HepG2 (cell line): ENCODE results near the gene CAMKK1. TPM values are rescaled to one million over a fixed set of nuclear protein-coding genes. Genes with fewer than 3 reads are reported as not detected.

Experiments used
- ATF3 ChIP-seq: sonication (generic); formaldehyde crosslinking; IDR thresholded peaks from 2 replicates; pipeline ENCODE4 v1.4.0; 2020; ENCODE audit warnings: missing genetic modification reagents
- BCLAF1 ChIP-seq: fragments of 450-650 bp; IDR thresholded peaks from 2 replicates; pipeline ENCODE4 v1.6.1; 2017; ENCODE audit warnings: mild to moderate bottlenecking
- CBFB ChIP-seq: sonication (generic); formaldehyde crosslinking; IDR thresholded peaks from 2 replicates; pipeline ENCODE4 v1.4.0; 2020; ENCODE audit warnings: missing genetic modification reagents
- CBX2 ChIP-seq, 2 experiments: fragments of 200-600 bp in 1 of 2; sonication (generic); formaldehyde crosslinking in 1 of 2; IDR thresholded peaks; 2 replicates each; pipeline versions ENCODE4 v1.7.0 to v1.8.1; 2018 to 2022; ENCODE audit warnings: low read depth in 2 of 2, low read length in 1 of 2, mild to moderate bottlenecking in 1 of 2, missing genetic modification reagents in 1 of 2
- DBP ChIP-seq: sonication (generic); formaldehyde crosslinking; IDR thresholded peaks from 2 replicates; pipeline ENCODE4 v1.4.0; 2020; ENCODE audit warnings: missing genetic modification reagents; ENCODE audit errors: not compliant biosample characterization
- ETV6 ChIP-seq: sonication (generic); formaldehyde crosslinking; conservative IDR thresholded peaks from 2 replicates; pipeline ENCODE4 v1.4.0; 2020; ENCODE audit warnings: missing genetic modification reagents
- FOXC1 ChIP-seq: sonication (generic); formaldehyde crosslinking; IDR thresholded peaks from 2 replicates; pipeline ENCODE4 v1.8.0; 2022; ENCODE audit warnings: mild to moderate bottlenecking, missing genetic modification reagents, borderline replicate concordance
- HOXD1 ChIP-seq: sonication (generic); formaldehyde crosslinking; IDR thresholded peaks from 2 replicates; pipeline ENCODE4 v1.5.0; 2020; ENCODE audit warnings: missing genetic modification reagents
- KDM5A ChIP-seq: fragments of 200-600 bp; sonication (generic); IDR thresholded peaks from 2 replicates; pipeline ENCODE4 v1.7.0; 2018; ENCODE audit warnings: antibody characterized with exemption, mild to moderate bottlenecking, low read length, borderline replicate concordance
- MIER2 ChIP-seq: IDR thresholded peaks from 2 replicates; pipeline ENCODE4 v1.6.1; 2016; ENCODE audit warnings: missing biosample characterization, missing genetic modification reagents
- MTA1 ChIP-seq: sonication (generic); formaldehyde crosslinking; IDR thresholded peaks from 2 replicates; pipeline ENCODE4 v1.4.0; 2020; ENCODE audit warnings: missing genetic modification reagents, mild to moderate bottlenecking, borderline replicate concordance
- NRL ChIP-seq: sonication (generic); formaldehyde crosslinking; IDR thresholded peaks from 2 replicates; pipeline ENCODE4 v1.5.0; 2020; ENCODE audit warnings: missing genetic modification reagents, mild to moderate bottlenecking, moderate library complexity, borderline replicate concordance
- TRAFD1 ChIP-seq: sonication (generic); formaldehyde crosslinking; IDR thresholded peaks from 2 replicates; pipeline ENCODE4 v1.5.1; 2020; ENCODE audit warnings: missing genetic modification reagents, mild to moderate bottlenecking, borderline replicate concordance
- ZNF160 ChIP-seq: sonication (generic); formaldehyde crosslinking; IDR thresholded peaks from 2 replicates; pipeline ENCODE4 v1.8.0; 2022; ENCODE audit warnings: mild to moderate bottlenecking, inconsistent platforms, missing genetic modification reagents
- ZNF264 ChIP-seq: sonication (generic); formaldehyde crosslinking; IDR thresholded peaks from 2 replicates; pipeline ENCODE4 v1.4.0; 2020; ENCODE audit warnings: missing genetic modification reagents
- ZNF296 ChIP-seq: sonication (generic); formaldehyde crosslinking; conservative IDR thresholded peaks from 2 replicates; pipeline ENCODE4 v1.5.0; 2020; ENCODE audit warnings: mild to moderate bottlenecking, missing genetic modification reagents
- ZNF512B ChIP-seq: sonication (generic); formaldehyde crosslinking; IDR thresholded peaks from 2 replicates; pipeline ENCODE4 v1.5.1; 2020; ENCODE audit warnings: missing genetic modification reagents, mild to moderate bottlenecking, borderline replicate concordance
- ZNF614 ChIP-seq: IDR thresholded peaks from 2 replicates; pipeline ENCODE4 v1.6.1; 2018; ENCODE audit warnings: missing biosample characterization, missing genetic modification reagents, inconsistent platforms, borderline replicate concordance
- polyA plus RNA-seq, 8 experiments: library from polyadenylated mRNA; depleted of rRNA in 3 of 8; stranded (reverse) in 7 of 8; unstranded in 1 of 8; fragments of >200 nt; fragmentation: Illumina TruSeq in 4 of 8; extraction: Trizol in 4 of 8; gene quantifications; 2 replicates each; pipeline versions ENCODE4 v1.2.1 to v1.2.3, GENCODE V29; 2011 to 2016; ENCODE audit warnings: low read depth in 4 of 8, missing spikeins in 1 of 8, mixed read lengths in 1 of 8; ENCODE audit not compliant: insufficient read depth in 1 of 8
- total RNA-seq, 5 experiments: library from RNA; depleted of rRNA; stranded (reverse); fragments of >200 nt; fragmentation: Illumina TruSeq; extraction: Trizol; gene quantifications; 2 replicates each; pipeline ENCODE4 v1.2.3, GENCODE V29; 2016; ENCODE audit warnings: low read depth in 1 of 5

CAMKK1 gene
- total and polyA plus RNA-seq, 2 of the 13 experiments (the other 11 are each of a cell fraction or from before 2014, with no cell fraction given), result 1.5 to 1.6 TPM

- TF ChIP-seq KDM5A (peak; percentile 89), ZNF264 (CRISPR knock-in tag) (no peak), HOXD1 (peak; percentile 45; the same call in 1 of the 2 replicates), CBX2 (IDR thresholded peaks at IDR 0.05; ENCODE audit: low read depth, low read length) (no peak), CBX2 (CRISPR knock-in tag; IDR thresholded peaks at IDR 0.05; ENCODE audit: low read depth) (no peak), CBFB (CRISPR knock-in tag) (peak; percentile 96), ZNF512B (no peak), ZNF160 (CRISPR knock-in tag) (peak; percentile 91), FOXC1 (no peak; the same call in 1 of the 2 replicates), ZNF296 (CRISPR knock-in tag) (no peak), MIER2 (CRISPR knock-in tag) (no peak), ATF3 (CRISPR knock-in tag) (peak; percentile 45; the same call in 1 of the 2 replicates), MTA1 (CRISPR knock-in tag) (peak; percentile 69; the same call in 1 of the 2 replicates), ETV6 (CRISPR knock-in tag) (peak; percentile 68; the same call in 1 of the 2 replicates), DBP (CRISPR knock-in tag) (no peak), BCLAF1 (no peak), NRL (CRISPR knock-in tag) (peak; percentile 53; the same call in 1 of the 2 replicates), TRAFD1 (no peak), ZNF614 (CRISPR knock-in tag) (peak; percentile 81)
Observed at GRCh38 chr17:3845621-3846436, 47.0 kb downstream of the CAMKK1 start, which contains the start of gene NCBP3 (continued).
